Neural crest cell (in vitro differentiated cells): ENCODE measurements around the gene NELFB. TPM values are rescaled to one million over a fixed set of nuclear protein-coding genes. Genes with fewer than 3 reads are reported as not detected.
"Not testable (repeated sequence)": the region's sequence is repeated elsewhere in the genome, so short reads cannot be mapped to it uniquely, and the experiment has no call there.

Experiments
- DNase-seq: peaks from one replicate; pipeline ENCODE4 v3.0.0; 2021; ENCODE audit warnings: low read depth, mixed read lengths, low spot score
- H3K27ac Mint-ChIP-seq: one replicate; pipeline ENCODE4 v1.8.0; 2021; ENCODE audit warnings: mild to moderate bottlenecking, mixed read lengths; ENCODE audit not compliant: unreplicated experiment
- H3K27me3 Mint-ChIP-seq: 2 replicates; pipeline ENCODE4 v1.8.0; 2021; ENCODE audit warnings: low read depth, mild to moderate bottlenecking, mixed read lengths
- H3K36me3 Mint-ChIP-seq: 2 replicates; pipeline ENCODE4 v1.8.0; 2021; ENCODE audit warnings: low read depth, mild to moderate bottlenecking, mixed read lengths
- H3K4me1 Mint-ChIP-seq: 2 replicates; pipeline ENCODE4 v1.8.0; 2021; ENCODE audit warnings: mixed read lengths
- H3K4me3 Mint-ChIP-seq: one replicate; pipeline ENCODE4 v1.8.0; 2021; ENCODE audit warnings: mild to moderate bottlenecking, mixed read lengths
- H3K9me3 Mint-ChIP-seq: 2 replicates; pipeline ENCODE4 v1.8.0; 2021; ENCODE audit warnings: mixed read lengths
- total RNA-seq: library from RNA; stranded (reverse); gene quantifications from 2 replicates; pipeline ENCODE4 v1.2.1, GENCODE V29; 2021
- TF ChIP-seq, protein P1 (sequence below): fragments of 200-600 bp; sonication (generic); conservative IDR thresholded peaks from 2 replicates; pipeline ENCODE4 v1.5.0; 2021; ENCODE audit warnings: antibody characterized with exemption, mild to moderate bottlenecking

The NELFB gene
- total RNA-seq, 1 donor from 2014 or later = 79.0 TPM

- peaks cover 11% of the 10 kb centered on the region for H3K4me1 Mint-ChIP-seq
- peak; percentile 91 for DNase-seq
- peaks cover 4% of the 10 kb centered on the region for H3K27me3 Mint-ChIP-seq
- H3K36me3 Mint-ChIP-seq = peaks cover 4% of the 10 kb centered on the region
- H3K4me3 Mint-ChIP-seq = no peak overlapping the region
- H3K9me3 Mint-ChIP-seq = no peaks in the 10 kb centered on the region
- no peak overlapping the region for H3K27ac Mint-ChIP-seq
- TF ChIP-seq, protein P1, sequence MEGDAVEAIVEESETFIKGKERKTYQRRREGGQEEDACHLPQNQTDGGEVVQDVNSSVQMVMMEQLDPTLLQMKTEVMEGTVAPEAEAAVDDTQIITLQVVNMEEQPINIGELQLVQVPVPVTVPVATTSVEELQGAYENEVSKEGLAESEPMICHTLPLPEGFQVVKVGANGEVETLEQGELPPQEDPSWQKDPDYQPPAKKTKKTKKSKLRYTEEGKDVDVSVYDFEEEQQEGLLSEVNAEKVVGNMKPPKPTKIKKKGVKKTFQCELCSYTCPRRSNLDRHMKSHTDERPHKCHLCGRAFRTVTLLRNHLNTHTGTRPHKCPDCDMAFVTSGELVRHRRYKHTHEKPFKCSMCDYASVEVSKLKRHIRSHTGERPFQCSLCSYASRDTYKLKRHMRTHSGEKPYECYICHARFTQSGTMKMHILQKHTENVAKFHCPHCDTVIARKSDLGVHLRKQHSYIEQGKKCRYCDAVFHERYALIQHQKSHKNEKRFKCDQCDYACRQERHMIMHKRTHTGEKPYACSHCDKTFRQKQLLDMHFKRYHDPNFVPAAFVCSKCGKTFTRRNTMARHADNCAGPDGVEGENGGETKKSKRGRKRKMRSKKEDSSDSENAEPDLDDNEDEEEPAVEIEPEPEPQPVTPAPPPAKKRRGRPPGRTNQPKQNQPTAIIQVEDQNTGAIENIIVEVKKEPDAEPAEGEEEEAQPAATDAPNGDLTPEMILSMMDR = peak; percentile 99
These were observed 18.7 kb upstream of the NELFB start for GRCh38 chr9:137236238-137236935.

GRCh38 chr9:137236936-137237421 is 18.1 kb upstream of the NELFB start:
- Mint-ChIP-seq H3K4me1 (peaks cover 11% of the 10 kb centered on the region), H3K27me3 (peaks cover 4% of the 10 kb centered on the region), H3K27ac (no peak overlapping the region), H3K36me3 (peaks cover 4% of the 10 kb centered on the region), H3K9me3 (no peaks in the 10 kb centered on the region), H3K4me3 (no peak overlapping the region)
- TF ChIP-seq, protein P1 = no peak
- no peak for DNase-seq

GRCh38 chr9:137237759-137238726 is 17.1 kb upstream of the NELFB start:
- Mint-ChIP-seq H3K36me3 (peaks cover 11% of the 10 kb centered on the region), H3K27ac (no peak overlapping the region), H3K4me1 (peaks cover 20% of the 10 kb centered on the region), H3K27me3 (peaks cover 4% of the 10 kb centered on the region), H3K9me3 (no peaks in the 10 kb centered on the region), H3K4me3 (peak overlapping the region; percentile 57)
- TF ChIP-seq, protein P1 = no peak
- no peak for DNase-seq

GRCh38 chr9:137239541-137240200 is 15.5 kb upstream of the NELFB start:
- DNase-seq, H3K27ac Mint-ChIP-seq, H3K9me3 Mint-ChIP-seq, H3K27me3 Mint-ChIP-seq: not testable (repeated sequence)
- Mint-ChIP-seq H3K4me3 (peak overlapping the region; percentile 88), H3K36me3 (peaks cover 11% of the 10 kb centered on the region), H3K4me1 (peaks cover 24% of the 10 kb centered on the region)

DNA sequence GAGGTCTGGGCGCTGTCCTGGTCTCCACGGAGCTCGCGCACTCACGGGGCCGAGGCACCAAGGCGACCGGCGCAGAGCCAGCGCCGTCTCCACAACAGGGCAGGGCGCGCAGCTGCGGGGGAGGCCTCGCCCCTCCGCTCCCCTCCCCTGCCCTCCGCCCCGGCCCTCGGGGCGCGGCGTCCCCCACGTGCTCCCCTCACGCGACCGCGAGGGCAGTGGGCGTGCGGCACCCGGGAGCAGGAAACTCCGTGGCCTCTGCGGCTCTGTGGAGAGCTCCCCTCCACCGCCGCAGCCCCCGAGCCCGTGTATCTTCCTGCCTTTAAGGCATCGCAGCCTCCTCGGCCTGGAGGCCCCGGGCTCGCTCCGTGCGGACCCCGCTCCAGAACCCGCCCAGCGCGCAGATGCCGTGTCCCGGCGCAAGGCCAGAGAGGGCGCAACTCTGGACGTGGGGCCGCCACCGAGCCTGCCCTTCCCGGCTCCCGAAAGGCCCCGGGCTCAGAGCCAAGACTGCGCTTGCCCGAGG is 14.7 kb upstream of the NELFB start:
- no peak for DNase-seq
- Mint-ChIP-seq H3K4me1 (peaks cover 24% of the 10 kb centered on the region), H3K27me3 (peaks cover 4% of the 10 kb centered on the region), H3K9me3 (no peaks in the 10 kb centered on the region), H3K27ac (no peak overlapping the region), H3K36me3 (peaks cover 11% of the 10 kb centered on the region), H3K4me3 (peak overlapping the region; percentile 88)
- TF ChIP-seq, protein P1 = no peak
